Mononuclear cell (primary cell): ENCODE measurements around the gene NUCB1. TPM values are rescaled to one million over a fixed set of nuclear protein-coding genes. Genes with fewer than 3 reads are reported as not detected.

Source experiments
- H3K27me3 ChIP-seq: 2 replicates; pipeline ENCODE4 v1.6.0; 2011; ENCODE audit warnings: low read length, control low read depth; ENCODE audit not compliant: insufficient read depth
- H3K4me1 ChIP-seq: 2 replicates; pipeline ENCODE4 v1.5.1; 2011; ENCODE audit warnings: mild to moderate bottlenecking, low read length, control low read depth; ENCODE audit not compliant: insufficient read depth
- H3K4me3 ChIP-seq: 2 replicates; pipeline ENCODE4 v1.5.1; 2011; ENCODE audit warnings: mild to moderate bottlenecking, low read length, moderate library complexity
- H3K9me3 ChIP-seq: 2 replicates; pipeline ENCODE4 v1.5.1; 2011; ENCODE audit warnings: low read depth, mild to moderate bottlenecking, control low read depth, low read length
- total RNA-seq: library from RNA; depleted of rRNA; stranded (reverse); fragments of >200 nt; gene quantifications from one replicate; pipeline ENCODE4 v1.2.3, GENCODE V29; 2012

NUCB1 gene
- total RNA-seq = 166 TPM

GRCh38 chr19:48899781-48900476 lies at the start of gene NUCB1:
Gene NUCB1 (plus strand): TSS chr19:48900312. CDS start chr19:48900797, 485 bp downstream.
- no peaks in the 10 kb centered on the region for H3K9me3 ChIP-seq
- H3K4me3 ChIP-seq = peak within 1 kb of the TSS; percentile 97
- H3K4me1 ChIP-seq = peaks cover 38% of the 10 kb centered on the region
- peaks cover 6% of the 10 kb centered on the region for H3K27me3 ChIP-seq

GRCh38 chr19:48852292-48852691 lies 47.8 kb upstream of the NUCB1 start:
- H3K27me3 ChIP-seq = no peaks in the 10 kb centered on the region
- no peak overlapping the region for H3K4me3 ChIP-seq
- no peaks in the 10 kb centered on the region for H3K4me1 ChIP-seq
- H3K9me3 ChIP-seq = no peaks in the 10 kb centered on the region

- no peaks in the 10 kb centered on the region for H3K9me3 ChIP-seq
- H3K4me3 ChIP-seq = no peak overlapping the region
- no peaks in the 10 kb centered on the region for H3K4me1 ChIP-seq
- no peaks in the 10 kb centered on the region for H3K27me3 ChIP-seq
Measured at GRCh38 chr19:48853483-48853882, 46.6 kb upstream of the NUCB1 start.

GRCh38 chr19:48854103-48854502 lies 46.0 kb upstream of the NUCB1 start:
- Histone ChIP-seq H3K4me3 (no peak overlapping the region), H3K4me1 (peaks cover 2% of the 10 kb centered on the region), H3K27me3 (no peaks in the 10 kb centered on the region), H3K9me3 (no peaks in the 10 kb centered on the region)

DNA sequence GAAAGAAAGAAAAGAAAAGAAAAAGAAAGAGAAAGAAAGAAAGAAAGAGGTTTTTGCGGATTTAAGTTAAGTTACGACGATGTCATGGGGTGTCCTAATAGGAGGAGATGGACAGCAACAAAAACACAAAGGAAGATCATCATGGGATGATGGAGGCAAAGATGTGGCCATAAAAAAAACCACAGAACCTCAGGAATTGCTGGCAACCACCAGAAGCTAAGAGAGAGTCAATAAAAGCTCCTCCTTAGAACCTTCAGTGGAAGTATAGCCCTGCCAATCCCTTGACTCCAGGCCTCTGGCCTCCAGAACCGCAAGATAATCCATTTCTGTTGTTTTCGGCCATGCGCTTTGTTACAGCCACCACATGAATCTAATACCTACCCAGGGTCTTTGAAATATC lies 43.2 kb upstream of the NUCB1 start:
- Histone ChIP-seq H3K9me3 (no peaks in the 10 kb centered on the region), H3K4me3 (no peak overlapping the region), H3K27me3 (no peaks in the 10 kb centered on the region), H3K4me1 (peaks cover 9% of the 10 kb centered on the region)

GRCh38 chr19:48858984-48859710 lies 41.0 kb upstream of the NUCB1 start:
- Histone ChIP-seq H3K27me3 (no peaks in the 10 kb centered on the region), H3K4me1 (peaks cover 9% of the 10 kb centered on the region), H3K4me3 (peak overlapping the region; percentile 31), H3K9me3 (no peaks in the 10 kb centered on the region)

- Histone ChIP-seq H3K4me3 (peak overlapping the region; percentile 31), H3K27me3 (no peaks in the 10 kb centered on the region), H3K4me1 (peaks cover 9% of the 10 kb centered on the region), H3K9me3 (no peaks in the 10 kb centered on the region)
Measured at GRCh38 chr19:48859711-48860572, 40.2 kb upstream of the NUCB1 start.

- no peaks in the 10 kb centered on the region for H3K27me3 ChIP-seq
- no peak overlapping the region for H3K4me3 ChIP-seq
- peaks cover 9% of the 10 kb centered on the region for H3K4me1 ChIP-seq
- no peaks in the 10 kb centered on the region for H3K9me3 ChIP-seq
Measured at GRCh38 chr19:48861313-48861712, 38.8 kb upstream of the NUCB1 start.

DNA sequence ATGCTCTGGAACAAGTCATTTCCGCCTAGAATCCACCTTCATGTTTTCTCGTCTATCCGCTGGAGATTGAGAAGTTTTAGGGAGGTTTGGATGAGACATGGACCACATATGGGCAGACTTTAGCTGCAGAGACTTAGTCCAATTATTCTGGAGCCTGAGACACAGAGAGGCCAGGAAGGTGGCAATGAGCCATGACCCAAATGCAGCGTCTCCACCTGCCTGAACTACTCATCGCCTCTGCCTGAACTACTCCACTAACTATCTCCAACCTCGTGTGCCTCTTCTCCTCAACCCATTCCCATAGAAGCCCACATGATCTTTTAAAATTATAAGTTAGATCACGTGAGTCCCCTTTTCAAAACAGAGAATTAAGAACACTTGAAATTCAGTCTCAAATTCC lies 37.3 kb upstream of the NUCB1 start:
- Histone ChIP-seq H3K9me3 (no peaks in the 10 kb centered on the region), H3K27me3 (no peaks in the 10 kb centered on the region), H3K4me1 (peaks cover 9% of the 10 kb centered on the region), H3K4me3 (no peak overlapping the region)

DNA sequence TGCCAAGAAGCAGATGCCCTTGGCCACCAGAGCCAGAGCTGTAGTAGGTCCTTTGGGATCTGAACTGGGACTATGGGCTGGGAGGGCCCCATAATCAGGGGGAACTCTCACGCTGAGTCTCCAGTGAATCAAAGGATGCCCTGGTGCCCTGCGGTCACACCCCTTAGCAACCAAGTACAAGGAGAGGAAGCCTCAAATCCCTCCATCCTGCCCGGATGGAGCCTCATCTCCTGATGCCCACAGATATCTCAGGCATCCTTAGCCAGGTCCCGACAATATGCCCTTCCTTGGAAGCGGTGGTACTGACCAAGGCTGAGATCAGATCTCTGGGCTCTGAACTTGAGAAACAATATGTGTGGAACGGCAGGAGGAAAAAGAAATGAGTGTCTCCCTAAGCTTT lies 33.4 kb upstream of the NUCB1 start:
- H3K4me3 ChIP-seq = no peak overlapping the region
- no peaks in the 10 kb centered on the region for H3K9me3 ChIP-seq
- H3K27me3 ChIP-seq = no peaks in the 10 kb centered on the region
- peaks cover under 1% of the 10 kb centered on the region for H3K4me1 ChIP-seq

DNA sequence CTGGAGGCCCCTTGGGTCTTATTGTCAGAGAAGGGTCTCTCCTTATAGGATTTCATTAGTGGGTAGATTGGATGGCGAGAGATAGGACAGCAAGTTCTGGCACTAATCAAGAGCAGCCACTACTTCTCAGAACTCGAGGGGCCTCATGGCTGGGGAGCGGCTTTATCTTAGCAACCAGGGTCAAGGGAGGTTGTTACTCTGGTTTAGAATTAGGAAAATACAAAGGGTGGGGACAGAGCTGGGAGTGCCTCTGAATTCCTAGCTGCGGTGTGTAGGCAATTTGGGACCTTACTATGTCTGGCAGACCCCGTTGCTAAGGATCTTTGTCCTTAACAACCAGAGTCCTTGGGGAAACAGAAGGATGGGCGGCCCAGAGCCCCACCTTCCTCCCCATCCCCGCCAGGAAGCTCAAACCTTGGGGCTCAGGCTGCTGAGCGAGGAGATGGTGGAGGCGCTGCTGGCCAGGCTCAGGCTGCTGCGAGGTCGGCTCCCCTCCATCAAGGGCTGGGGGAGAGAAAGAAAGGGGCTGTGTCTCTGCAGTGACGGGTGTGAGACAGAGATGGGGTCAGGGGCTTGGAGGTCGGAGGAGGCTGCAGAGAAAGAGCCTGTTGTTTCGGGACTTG lies 32.9 kb upstream of the NUCB1 start:
- Histone ChIP-seq H3K4me3 (no peak overlapping the region), H3K27me3 (no peaks in the 10 kb centered on the region)

DNA sequence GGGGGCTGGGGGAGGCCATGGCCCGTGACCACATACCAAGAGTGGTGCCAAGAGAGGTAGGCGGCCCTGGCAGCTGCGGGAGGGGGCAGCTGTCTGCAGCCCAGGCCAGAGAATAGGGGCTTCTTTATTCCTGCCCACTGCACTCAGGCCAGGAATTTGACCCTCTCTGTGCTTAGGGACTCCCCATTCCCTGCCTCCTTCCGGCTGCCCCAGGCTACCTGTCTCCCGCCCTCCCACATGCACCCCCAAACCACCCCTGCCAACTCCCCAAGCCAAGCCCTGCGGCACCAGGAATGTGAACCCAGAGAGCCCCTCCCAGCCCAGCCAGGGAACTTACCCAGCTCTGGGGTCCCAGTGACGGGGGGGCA lies 32.4 kb upstream of the NUCB1 start:
- H3K9me3 ChIP-seq = no peaks in the 10 kb centered on the region
- no peak overlapping the region for H3K4me3 ChIP-seq
- H3K27me3 ChIP-seq = no peaks in the 10 kb centered on the region
- H3K4me1 ChIP-seq = peaks cover 3% of the 10 kb centered on the region

More for the DNA sequence above, 32.9 kb upstream of the NUCB1 start:
- Histone ChIP-seq H3K9me3 (no peaks in the 10 kb centered on the region), H3K4me1 (peaks cover 3% of the 10 kb centered on the region)

GRCh38 chr19:48868114-48868886 lies 31.8 kb upstream of the NUCB1 start, which contains the start of gene PLEKHA4:
Gene PLEKHA4 (minus strand): TSS chr19:48868617. CDS start chr19:48867620, 997 bp downstream.
- peaks cover 7% of the 10 kb centered on the region for H3K4me1 ChIP-seq
- H3K9me3 ChIP-seq = no peaks in the 10 kb centered on the region
- no peak within 1 kb of the TSS for H3K4me3 ChIP-seq
- no peaks in the 10 kb centered on the region for H3K27me3 ChIP-seq

- Histone ChIP-seq H3K27me3 (no peaks in the 10 kb centered on the region), H3K4me1 (peaks cover 24% of the 10 kb centered on the region), H3K9me3 (no peaks in the 10 kb centered on the region), H3K4me3 (no peak overlapping the region)
Measured at GRCh38 chr19:48870048-48870447, 30.1 kb upstream of the NUCB1 start.
